ENCODE measurements around the gene LARP6.
"Not testable (repeated sequence)": the region's sequence is repeated elsewhere in the genome, so short reads cannot be mapped to it uniquely, and the experiment has no call there.

LARP6 gene

DNA sequence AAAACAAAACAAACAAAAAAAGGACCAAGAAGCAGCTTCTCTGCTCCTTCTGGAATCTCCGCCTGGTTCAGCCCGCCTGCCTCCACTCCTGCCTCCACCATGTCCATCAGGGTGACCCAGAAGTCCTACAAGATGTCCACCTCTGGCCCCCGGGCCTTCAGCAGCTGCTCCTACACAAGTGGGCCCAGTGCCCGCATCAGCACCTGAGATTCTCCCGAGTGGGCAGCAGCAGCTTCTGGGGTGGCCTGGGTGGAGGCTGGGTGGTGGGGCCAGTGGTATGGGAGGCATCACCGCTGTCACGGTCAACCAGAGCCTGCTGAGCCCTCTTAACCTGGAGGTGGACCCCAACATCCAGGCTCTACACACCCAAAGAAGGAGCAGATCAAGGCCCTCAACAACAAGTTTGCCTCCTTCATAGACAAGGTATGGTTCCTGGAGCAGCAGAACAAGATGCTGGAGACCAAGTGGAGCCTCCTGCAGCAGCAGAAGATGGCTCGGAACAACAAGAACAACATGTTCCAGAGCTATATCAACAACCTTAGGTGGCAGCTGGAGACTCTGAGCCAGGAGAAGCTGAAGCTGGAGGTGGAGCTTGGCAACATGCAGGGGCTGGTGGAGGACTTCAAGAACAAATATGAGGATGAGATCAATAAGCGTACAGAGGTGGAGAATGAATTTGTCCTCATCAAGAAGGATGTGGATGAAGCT, 4.8 kb upstream of the LARP6 start:
- DNase-seq (ENCODE audit: low read depth), result not testable (repeated sequence)

DNA sequence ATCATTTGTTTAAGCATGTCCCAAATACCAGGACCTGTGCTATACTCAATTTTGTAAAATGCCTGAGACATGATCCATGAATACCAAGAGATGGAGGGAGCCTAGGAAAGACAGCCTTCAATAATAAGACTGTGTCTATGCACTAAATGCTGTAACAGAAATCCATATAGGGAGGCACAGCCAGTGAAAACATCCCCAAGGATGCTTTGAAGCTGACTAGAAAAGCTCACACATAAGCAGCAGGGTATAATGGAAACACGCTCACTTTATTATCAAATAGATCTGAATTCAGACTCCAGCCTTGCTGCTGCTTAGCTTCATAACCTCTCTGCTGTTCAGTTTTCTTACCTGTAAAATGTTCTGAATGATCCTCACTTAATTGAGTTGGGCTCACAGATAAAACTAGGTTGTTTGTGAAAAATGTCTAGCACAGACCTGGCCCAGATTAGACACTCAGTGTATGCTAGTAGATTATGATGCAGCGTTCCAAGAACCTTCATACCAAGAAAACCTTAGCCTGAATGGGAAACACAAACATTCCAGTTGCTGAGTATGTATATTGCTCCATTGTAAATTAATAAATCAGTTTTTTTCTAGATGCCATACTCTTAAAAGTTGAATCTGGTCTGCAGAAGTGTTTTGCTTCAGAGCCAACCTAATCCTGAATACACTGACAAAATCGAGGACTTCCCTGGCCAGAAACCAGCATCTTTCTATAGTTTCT, 3.8 kb upstream of the LARP6 start:
- DNase-seq (ENCODE audit: low read depth), result no peak

DNA sequence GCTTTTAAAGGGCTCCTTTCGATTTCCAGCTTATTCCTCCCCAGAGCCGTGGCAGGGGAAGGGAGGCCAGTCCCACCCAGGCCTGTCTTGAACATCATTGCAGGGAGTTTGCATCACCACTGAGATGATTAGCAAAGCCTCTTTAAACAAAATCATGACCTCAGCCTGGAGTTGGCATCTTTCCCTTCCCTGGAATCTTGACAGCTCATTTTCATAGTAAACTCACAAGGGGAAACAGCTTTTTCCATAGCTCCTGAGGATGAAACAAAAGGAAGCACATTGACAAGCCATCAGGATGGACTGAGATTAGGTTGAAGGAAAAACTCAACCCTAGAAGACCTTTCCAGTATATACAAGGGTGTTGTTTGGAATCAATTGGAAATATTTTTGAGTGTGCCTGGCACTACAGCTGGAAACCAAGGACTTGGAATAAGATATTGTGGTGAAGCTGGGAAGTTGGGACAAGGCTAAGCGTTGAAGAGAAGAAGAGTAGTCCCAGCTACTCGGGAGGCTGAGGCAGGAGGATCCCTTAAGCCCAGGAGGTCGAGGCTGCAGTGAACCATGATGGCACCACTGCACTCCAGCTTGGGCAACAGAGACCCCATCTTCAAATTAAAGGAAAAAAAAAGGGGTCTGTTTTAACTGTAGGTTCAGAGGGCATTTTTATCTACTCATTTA, 3.1 kb upstream of the LARP6 start:
- DNase-seq (ENCODE audit: low read depth), result no peak

DNA sequence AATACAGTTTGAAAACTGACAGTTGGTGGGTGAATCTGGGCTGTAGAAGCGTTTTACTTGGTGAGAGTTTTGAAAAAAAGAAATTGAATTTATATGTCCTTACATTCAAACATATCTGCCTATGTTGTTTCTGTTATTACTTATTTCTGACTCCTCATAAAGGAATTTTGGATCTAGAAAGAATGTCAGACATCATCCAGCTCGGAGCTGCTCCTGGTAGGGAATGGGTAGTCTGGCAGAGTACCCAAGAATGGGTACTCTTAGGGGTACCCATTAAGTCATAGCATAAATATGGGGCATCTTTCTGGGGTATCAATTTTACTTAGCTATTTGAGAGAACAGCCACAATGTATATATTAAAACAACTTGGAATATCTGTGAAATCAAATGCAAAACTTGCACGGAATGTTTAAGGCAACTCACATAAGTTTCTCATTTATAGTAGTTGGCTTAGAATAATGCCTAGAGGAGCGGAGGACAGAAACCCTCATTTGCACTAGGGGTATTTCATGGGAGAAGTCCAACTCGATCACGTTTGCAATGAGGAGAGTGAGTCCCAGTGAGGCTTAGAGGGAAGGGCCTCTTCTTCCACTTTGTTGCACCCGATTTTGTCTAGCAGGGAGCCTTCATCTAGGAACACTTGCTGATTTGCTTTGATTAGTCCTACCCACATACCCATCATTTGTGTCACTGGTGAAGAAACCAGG, 2.4 kb upstream of the LARP6 start:
- DNase-seq (ENCODE audit: low read depth), result no peak

DNA sequence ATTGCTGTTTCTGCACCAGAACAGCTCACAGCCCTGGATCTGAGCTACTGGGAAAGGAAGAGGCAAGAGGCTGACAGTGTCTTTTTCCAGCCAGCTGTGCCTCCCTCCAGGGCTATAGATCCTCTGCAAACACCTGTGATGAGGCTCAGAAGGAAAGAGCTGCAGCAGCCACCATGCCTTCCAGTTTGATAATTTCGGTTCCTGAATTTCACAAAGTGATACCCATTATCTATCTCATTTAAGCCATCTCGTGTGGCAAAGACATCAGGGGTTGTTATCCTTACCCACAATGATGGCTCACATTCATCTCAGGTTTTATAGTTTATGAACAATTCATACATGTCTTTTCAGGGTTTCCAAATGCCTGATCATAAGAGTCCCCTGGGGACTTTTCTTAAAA, 1.8 kb upstream of the LARP6 start:
- DNase-seq (ENCODE audit: low read depth), result no peak

DNA sequence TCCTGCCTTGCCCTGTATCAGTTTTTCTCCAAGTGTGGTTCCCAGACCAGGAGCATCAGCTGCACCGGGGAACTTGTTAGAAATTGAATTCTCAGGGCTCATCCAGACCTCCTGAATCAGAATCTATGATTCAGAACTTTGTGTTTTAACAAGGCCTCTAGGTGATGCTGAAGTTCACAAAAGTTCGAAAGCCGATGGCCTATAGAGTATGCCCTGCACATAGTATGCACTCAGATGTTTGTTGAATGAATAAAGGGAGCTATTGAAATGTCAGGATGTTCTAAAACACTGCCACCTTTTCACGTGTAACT, 664 bp upstream of the LARP6 start:
- DNase-seq (ENCODE audit: low read depth), result no peak

DNA sequence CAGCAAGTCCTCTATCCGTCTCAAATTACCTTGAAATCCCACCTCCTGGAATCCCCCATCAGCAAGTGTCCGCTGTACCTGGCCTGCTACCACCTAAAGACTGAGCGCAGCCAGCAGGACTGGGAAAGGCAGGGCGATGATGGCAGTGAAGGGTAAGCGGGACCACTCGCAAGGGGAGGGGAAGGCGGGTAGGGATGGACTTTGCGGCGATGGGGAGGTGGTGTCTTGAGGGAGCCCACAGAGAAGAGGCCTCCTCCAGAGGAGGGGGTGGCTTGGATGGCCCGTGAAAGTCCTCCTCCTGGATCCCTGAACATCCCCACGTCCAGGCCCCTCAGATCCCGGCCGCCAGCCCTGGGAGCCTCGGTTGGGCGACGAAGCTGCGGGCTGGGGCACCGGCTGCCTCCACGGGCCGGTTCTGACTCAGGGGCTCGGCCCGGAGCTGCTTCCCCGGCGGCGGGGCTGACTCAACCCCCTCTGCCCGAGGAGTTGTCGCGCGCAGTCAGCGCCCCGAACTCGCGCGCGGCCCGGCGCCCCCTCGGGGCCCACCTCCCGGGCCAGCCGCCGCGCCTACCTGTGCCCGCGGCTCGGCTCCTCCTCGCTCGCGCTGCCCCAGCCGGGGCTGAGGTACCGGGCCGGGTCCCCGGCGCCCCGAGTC, 512 bp downstream of the LARP6 start:
- peak; percentile 14 for DNase-seq (ENCODE audit: low read depth)

DNA sequence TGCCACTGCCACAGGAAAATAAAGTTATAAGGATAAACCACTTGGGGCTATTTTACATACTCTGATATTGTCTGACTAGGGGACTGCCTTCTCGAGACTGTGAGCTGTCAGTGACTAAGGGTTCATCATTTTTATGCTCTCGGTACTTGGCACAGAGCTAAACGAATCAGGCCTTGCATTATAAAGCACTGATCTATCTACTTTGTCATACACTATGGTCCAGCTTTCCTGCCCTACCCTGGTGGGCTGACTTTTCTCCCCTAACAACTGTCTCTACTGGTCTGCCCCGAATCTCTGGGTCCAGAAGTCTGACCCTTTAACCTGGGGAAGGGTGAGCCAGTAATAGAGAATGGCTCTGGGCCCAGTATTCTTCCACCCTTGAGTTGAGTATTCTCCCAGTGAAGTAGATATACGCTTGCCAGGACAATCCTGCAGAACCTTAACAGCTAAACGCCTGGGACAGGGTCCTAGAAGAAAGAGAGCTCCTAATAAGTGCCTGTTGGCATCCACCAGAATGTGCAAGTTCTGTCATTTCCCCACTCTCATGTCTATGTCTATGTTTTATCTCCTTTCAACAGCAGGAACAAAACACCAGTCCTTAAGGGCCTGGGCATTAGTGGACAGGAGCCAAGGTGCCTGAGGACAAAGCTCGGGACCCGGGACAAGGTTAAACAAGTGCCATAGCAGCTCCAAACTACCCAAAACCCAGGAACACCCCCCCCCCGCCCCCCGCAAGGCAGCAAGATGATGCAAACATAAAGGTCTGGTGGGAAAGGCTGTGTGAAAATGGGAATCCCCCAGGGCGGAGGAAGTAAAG, 1.2 kb downstream of the LARP6 start:
- DNase-seq (ENCODE audit: low read depth), result no peak

DNA sequence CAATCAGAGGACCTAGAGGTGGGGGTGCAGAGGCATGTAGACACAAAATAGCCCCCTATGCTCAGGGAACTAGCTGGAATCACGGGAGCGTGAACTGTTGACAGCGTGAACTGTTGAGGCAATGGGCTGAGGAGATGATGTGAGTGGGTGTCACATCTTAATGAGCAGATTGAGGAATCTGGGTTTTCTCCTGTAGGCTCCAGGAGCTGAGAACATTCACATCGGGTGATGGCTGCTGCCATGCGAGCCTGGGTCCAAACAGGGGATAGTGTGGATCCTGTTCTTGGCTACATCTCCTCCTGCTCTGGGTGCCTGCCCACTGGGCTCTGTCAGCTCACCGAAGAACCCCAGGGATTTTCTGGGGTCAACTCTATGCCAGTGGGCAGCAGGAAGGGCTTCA, 2.1 kb downstream of the LARP6 start:
- DNase-seq (ENCODE audit: low read depth), result no peak

DNA sequence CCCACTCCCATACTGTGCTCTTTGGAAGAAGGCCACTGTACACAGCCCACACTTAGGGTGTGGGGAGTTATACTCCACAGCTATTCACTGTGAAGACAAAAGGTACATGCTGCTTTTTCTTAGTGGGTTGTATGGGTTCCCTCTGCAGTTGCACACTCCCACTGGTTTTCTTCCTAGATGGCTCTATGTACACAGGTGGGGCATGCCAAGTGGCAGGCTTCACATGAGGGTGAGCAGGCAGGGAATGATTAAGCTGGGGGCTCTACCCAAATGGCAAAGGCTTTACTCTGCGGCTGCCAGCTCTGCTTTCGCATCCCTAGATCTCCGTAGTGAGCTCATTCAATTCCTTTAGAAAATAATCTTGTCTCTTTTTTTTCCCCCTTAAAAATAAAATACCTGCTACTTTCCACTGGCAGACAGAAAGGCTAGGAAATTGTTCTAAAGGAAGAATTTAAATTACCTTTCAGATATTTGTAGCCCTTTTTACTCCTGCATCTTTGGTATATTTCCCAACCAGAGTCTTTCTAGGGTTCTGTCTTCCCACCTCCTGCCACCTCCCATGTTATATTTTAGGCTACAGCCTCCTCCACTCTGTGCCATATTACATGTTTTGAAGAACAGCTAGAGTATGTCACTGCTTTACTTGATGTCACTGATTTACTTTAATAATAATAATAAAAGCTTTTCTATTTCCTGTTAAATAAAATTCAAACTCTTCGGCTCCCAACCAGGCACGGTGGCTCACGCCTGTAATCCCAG, 8.2 kb downstream of the LARP6 start:
- no peak for DNase-seq (ENCODE audit: low read depth)

DNA sequence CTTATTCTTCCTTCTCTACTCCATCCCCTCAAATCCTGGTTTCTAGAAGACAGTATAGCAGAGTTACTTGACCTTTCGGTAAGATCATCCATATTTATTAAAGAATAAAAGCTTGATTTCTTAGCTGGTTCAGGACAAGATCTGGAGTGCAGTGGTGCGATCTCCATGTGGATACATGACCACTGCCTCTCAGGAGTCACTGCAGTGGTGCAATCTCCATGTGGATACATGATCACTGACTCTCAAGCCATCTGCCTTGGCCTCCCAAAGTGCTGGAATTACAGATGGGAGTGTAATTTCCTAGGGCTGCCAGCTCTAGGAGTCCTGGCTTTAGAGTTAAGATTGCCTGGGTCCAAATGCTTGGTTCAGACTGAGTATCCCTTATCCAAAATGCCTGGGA, 16.5 kb downstream of the LARP6 start:
- no peak for DNase-seq (ENCODE audit: low read depth)

DNA sequence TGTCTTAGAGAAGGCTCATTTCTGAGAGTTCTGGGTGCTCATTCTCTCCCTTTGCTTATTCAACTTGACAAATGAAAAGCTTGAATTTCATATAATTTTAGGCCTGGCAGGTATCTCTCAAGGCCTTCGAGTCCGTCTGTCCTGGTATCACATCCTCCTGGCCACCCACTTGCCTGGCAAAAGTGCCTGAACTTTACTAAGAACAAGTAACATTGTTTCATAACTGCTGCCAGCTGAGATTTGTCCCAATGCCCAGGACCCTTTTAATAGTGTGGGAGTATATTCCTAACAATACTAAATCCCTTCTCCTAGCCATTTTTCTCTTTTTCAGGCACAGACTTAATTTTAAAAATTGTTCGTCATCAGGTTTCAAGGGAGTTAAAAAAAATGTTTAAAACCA, 18.1 kb downstream of the LARP6 start:
- no peak for DNase-seq (ENCODE audit: low read depth)

DNA sequence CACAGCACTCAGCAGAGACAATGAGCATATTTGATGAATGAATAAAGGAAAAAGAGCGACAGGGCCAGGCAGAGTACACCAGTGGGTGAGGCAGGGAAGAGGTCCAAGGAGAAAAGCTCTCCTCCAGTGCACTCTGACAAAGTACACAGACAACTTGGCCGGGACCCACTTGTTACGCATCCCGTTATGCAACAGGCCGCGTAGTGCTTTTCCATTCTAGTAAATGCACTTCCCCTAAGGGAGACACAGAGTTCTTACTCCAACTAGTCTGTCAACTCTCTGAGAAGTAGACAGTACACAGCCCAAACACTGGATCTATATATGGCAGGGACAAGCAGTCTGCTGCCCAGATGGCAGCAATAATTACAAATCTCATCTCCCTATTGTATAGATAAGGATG, 18.5 kb downstream of the LARP6 start:
- no peak for DNase-seq (ENCODE audit: low read depth)

DNA sequence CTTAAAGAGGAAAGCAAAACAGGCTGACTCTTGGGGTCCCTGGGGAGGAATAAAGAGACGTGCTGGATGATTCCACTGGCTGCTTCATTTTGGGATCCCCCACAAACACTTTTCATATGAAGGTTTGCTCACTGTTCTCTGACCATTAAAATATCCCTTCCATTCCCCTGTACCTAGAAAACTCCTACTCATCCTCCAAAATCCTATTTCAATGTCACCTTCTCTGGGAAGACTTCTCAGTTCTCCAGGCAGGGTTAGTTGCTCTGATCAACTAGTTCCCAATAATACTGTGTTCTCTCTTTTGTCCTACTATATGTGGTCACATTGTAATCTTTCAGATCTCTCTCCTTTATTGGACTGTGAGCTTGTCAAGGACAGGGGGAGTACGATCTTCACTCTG, 19.0 kb downstream of the LARP6 start:
- DNase-seq (ENCODE audit: low read depth), result no peak

DNA sequence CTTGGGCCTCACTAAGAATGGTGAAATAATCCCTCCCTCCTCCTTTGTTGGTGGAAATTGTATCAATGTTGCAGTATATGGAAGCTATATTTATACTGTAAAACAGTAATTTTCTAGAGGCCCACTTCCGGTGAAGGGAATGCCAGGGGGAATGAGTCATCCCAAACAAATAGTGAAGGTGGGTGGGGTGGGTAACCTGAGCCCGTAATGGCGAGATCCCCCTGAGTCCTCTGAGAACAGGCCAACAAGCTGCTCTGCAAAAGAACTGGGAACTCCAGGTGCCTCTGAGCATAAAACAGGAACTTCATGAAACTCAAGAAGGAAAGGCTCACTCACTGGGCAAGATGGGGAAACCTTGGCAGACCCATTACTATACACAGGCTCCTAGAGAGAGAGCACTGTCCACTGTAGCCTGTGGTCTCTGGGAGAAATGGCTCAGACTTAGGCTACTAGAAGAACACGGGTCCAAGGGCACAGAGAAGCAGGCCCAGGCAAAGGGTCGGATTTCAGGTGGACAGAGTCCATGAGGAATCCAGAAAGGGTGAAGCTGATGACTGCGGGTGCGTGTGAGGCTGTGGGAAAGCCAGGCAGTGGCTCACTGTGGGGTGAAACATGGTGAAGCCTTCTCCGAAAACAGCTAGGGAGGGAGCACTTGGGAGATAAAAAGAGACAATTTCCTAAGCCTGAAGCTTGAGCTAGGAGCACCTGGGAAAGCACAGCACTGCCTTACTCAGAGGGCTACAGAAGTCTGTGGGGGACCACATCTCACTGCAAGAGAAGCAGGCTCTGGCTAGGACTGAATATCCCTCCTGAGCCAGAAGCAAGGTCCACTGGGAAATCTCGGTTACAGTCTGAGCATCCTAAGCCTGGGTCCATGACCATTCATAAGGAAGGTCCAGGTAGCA, 19.8 kb downstream of the LARP6 start:
- DNase-seq (ENCODE audit: low read depth), result no peak

DNA sequence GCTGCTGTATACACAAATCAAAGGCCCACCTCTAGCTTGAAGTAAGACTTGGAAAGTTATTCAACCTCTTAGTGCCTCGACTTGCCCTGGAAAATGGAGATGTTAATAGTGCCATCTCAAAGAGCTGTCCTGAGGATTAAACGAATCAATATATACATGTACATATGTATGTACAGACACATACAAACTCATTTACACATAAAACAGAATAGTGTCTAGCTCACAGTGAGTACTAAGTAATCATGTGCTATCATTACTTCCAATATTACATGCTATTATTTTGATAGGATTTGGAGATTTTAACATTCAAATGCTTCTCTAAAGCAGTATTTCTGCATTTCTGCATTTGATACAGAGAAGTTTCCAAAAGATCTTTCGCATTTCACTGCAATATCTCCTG, 20.5 kb downstream of the LARP6 start:
- DNase-seq (ENCODE audit: low read depth), result no peak

DNA sequence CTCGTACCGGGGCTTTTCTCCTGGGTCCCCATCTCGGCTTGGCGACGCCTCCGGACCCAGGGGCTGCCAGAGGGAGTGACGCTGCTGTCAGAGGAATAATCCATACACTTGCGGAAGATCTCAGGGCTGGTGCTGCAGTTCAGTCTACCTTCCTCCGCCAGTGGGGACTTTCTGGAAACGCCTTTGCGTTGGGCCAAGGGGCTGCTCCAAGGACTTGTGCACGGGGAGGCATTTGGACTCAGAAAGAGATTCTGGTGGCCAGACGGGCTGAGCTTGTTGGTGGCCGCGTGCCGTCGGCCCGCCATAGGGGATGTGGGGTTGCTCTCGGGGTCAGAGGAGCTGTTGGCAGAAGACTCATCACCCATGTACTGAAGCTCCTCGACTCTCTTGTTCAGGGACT, 21.8 kb downstream of the LARP6 start:
- DNase-seq (ENCODE audit: low read depth), result no peak

DNA sequence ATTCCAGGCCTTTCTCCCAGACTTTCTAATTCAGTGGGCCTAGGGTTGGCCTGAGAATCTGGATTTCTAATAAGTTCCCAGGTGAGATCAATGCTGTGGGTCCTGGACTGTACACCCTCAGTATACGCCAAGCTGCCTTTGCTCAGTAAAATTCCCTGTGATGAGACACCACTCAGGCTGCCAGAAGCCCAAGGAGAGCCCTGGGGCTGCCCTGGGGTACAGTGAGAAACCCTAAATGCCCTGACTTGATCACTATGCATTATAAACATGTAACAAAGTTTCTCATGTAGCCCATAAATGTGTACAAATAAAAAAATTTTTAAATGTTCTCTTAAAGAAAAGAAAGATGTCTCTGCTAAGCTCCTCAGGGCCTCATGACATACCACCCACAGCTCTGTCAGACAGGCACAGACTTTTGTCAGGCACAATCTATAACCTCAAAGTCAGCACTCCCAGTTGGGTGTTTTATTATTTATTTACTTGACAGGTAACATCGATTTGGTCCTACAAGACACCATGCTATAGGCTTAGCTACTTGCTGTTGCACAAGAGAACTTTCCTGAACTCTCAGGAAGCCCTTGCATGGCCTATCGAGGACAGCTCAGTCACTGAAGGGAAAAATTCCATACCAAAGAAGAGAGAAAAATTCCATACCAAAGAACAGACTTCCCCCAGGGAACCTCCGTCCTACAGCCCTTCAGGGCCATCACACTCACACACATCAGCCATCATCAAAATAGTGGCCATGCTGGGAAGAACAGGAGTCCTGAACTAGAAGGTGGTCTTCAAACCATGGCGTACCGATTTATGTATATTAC, 22.7 kb downstream of the LARP6 start:
- DNase-seq (ENCODE audit: low read depth), result no peak

DNA sequence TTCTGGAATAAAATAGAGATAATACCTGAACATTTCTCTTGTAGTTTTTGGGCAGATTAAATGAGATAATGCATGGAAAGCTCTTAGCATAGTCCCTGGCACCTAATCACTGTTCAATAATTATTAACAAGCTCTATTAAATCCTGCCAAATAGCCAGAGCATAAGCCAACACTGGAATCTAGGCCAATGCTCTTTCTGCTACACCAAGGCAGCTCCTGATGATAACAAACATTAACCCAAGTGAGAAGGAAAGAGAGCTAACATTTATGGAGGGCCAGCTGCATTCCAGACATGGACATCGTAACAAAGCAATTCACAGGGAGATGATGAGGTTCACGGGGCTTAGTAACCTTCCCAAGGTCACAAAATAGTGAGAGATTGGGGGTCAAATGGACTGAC, 23.3 kb downstream of the LARP6 start:
- DNase-seq (ENCODE audit: low read depth), result no peak
